IPS-18c (cell line): ENCODE data around the gene CYP2C18.
"Not testable (repeated sequence)": the region's sequence is repeated elsewhere in the genome, so short reads cannot be mapped to it uniquely, and the experiment has no call there.

ENCODE experiments used
- H3K4me3 ChIP-seq: 2 replicates; pipeline ENCODE4 v1.7.0; 2013; ENCODE audit warnings: low read depth, mild to moderate bottlenecking, low read length, moderate library complexity; ENCODE audit not compliant: insufficient read depth
- H3K9me3 ChIP-seq: one replicate; pipeline ENCODE4 v1.6.1; 2013; ENCODE audit warnings: mild to moderate bottlenecking, low read length, moderate library complexity; ENCODE audit not compliant: control insufficient read depth, insufficient read depth

Gene CYP2C18

GRCh38 chr10:94683214-94684054 is at the start of gene CYP2C18:
Gene CYP2C18, plus strand, starts transcription at chr10:94683729. Its CDS starts 91 bp downstream, at chr10:94683820.
- Histone ChIP-seq H3K4me3 (no peak within 1 kb of the TSS), H3K9me3 (no peaks in the 10 kb centered on the region)

- H3K4me3 ChIP-seq, H3K9me3 ChIP-seq: not testable (repeated sequence)
These were observed 45.4 kb upstream of the CYP2C18 start for GRCh38 chr10:94638097-94638496.

- no peaks in the 10 kb centered on the region for H3K9me3 ChIP-seq
- H3K4me3 ChIP-seq: no peak overlapping the region
These were observed 43.6 kb upstream of the CYP2C18 start for GRCh38 chr10:94639902-94640301.

- Histone ChIP-seq H3K4me3 (no peak overlapping the region), H3K9me3 (no peaks in the 10 kb centered on the region)
These were observed 43.0 kb upstream of the CYP2C18 start for GRCh38 chr10:94640562-94640961.

GRCh38 chr10:94641480-94641879 is 42.0 kb upstream of the CYP2C18 start:
- Histone ChIP-seq H3K9me3 (no peaks in the 10 kb centered on the region), H3K4me3 (no peak overlapping the region)

GRCh38 chr10:94644352-94644751 is 39.2 kb upstream of the CYP2C18 start:
- Histone ChIP-seq H3K4me3 (no peak overlapping the region), H3K9me3 (no peaks in the 10 kb centered on the region)

- Histone ChIP-seq H3K9me3 (no peaks in the 10 kb centered on the region), H3K4me3 (no peak overlapping the region)
These were observed 38.2 kb upstream of the CYP2C18 start for GRCh38 chr10:94645285-94645684.

GRCh38 chr10:94655201-94655600 is 28.3 kb upstream of the CYP2C18 start:
- H3K4me3 ChIP-seq, H3K9me3 ChIP-seq: not testable (repeated sequence)

GRCh38 chr10:94663061-94663460 is 20.5 kb upstream of the CYP2C18 start:
- H3K9me3 ChIP-seq: not testable (repeated sequence)

GRCh38 chr10:94666391-94667102 is 17.0 kb upstream of the CYP2C18 start:
- Histone ChIP-seq H3K9me3 (no peaks in the 10 kb centered on the region), H3K4me3 (no peak overlapping the region)

More at GRCh38 chr10:94663061-94663460, 20.5 kb upstream of the CYP2C18 start:
- not testable (repeated sequence) for H3K4me3 ChIP-seq

GRCh38 chr10:94673614-94674321 is 9.8 kb upstream of the CYP2C18 start:
- H3K9me3 ChIP-seq: no peaks in the 10 kb centered on the region
- no peak overlapping the region for H3K4me3 ChIP-seq

- H3K9me3 ChIP-seq: no peaks in the 10 kb centered on the region
- H3K4me3 ChIP-seq: no peak overlapping the region
These were observed 7.0 kb upstream of the CYP2C18 start for GRCh38 chr10:94676496-94676895.

GRCh38 chr10:94677691-94678090 is 5.8 kb upstream of the CYP2C18 start:
- Histone ChIP-seq H3K4me3 (no peak overlapping the region), H3K9me3 (no peaks in the 10 kb centered on the region)

GRCh38 chr10:94678475-94678874 is 5.1 kb upstream of the CYP2C18 start:
- no peak overlapping the region for H3K4me3 ChIP-seq
- no peaks in the 10 kb centered on the region for H3K9me3 ChIP-seq

- H3K4me3 ChIP-seq: no peak overlapping the region
- no peaks in the 10 kb centered on the region for H3K9me3 ChIP-seq
These were observed 3.0 kb upstream of the CYP2C18 start for GRCh38 chr10:94680544-94680943.

GRCh38 chr10:94682636-94683035 is 893 bp upstream of the CYP2C18 start:
- not testable (repeated sequence) for H3K9me3 ChIP-seq, H3K4me3 ChIP-seq

- Histone ChIP-seq H3K4me3 (no peak overlapping the region), H3K9me3 (no peaks in the 10 kb centered on the region)
These were observed 4.2 kb downstream of the CYP2C18 start for GRCh38 chr10:94687625-94688248.
